Sciatic nerve (tissue), 2 donors: ENCODE results near the gene IER3. TPM values are rescaled to one million over a fixed set of nuclear protein-coding genes. Genes with fewer than 3 reads are reported as not detected.
"Not testable (repeated sequence)": the region's sequence is repeated elsewhere in the genome, so short reads cannot be mapped to it uniquely, and the experiment has no call there.

Experiments used
- ATAC-seq: fragments of 200-7000 bp; cut with Tn5 transposase; one replicate; pipeline ENCODE4 v1.9.1; 2020; ENCODE audit warnings: mild to moderate bottlenecking, moderate library complexity
- DNase-seq: peaks from one replicate; pipeline ENCODE4 v3.0.0-alpha.2; 2020; ENCODE audit warnings: low spot score
- intact Hi-C: fragments of 100-400 bp; cut with DNase I; formaldehyde crosslinking; loops from one replicate; pipeline ENCODE4 v1.14.2; 2022
- total RNA-seq: library from RNA; stranded (reverse); fragmentation: NEBNext Ultra II Directional; extraction: Animal tissue kit (Norgen Biotek cat#: 25700); gene quantifications from one replicate; pipeline ENCODE4 v1.2.1, GENCODE V29; 2021
- donor health status: DM: no; HTN: no; CAD: no.
- donor health status: DM: no; HTN: no; CAD: no.

The IER3 gene
- total RNA-seq, 1 donor from 2014 or later: 40.7 TPM

DNA sequence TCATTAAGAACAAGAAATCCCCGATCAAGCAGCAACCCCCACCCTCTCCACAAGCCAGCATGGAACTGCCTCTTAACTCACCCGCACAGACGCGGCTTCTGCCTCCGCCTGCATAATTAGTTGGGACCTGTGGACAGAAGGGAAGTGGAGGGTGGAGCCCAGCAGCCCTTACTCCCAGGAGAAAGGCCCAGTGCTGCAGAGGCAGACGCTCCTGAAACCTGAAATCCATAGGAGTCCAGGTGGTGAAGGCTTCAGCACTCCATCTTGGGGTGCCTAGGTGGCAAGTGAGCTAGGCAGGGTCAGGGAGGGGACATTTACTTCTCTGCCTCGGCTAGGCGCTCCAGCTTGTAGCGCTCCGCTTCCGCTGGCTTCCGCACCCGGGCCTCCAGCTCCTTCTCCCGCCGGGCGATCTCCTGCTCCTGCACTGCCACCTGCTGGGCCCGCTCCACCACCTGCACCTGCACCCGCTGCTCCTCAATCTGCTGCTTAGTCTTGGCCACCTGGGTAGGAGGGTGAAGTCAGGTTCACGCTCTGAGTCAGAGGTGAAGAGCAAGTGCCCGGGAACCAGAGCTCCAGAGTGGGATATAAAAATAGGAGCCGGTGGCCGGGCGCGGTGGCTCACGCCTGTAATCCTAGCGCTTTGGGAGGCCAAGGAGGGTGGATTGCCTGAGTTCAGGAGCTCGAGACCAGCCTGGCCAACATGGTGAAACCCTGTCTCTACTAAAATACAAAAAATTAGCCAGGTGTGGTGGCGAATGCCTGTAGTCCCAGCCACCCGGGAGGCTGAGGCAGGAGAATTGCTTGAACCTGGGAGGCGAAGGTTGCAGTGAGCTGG lies 13.5 kb downstream of the IER3 start:
- peak; percentile 83 for ATAC-seq
- intact Hi-C loops: no loop called here
- DNase-seq: peak; percentile 75

GRCh38 chr6:30727920-30728553 lies 16.3 kb downstream of the IER3 start:
- DNase-seq (no peak), ATAC-seq (no peak)
- intact Hi-C loops: no loop called here

GRCh38 chr6:30726506-30727413 lies 17.6 kb downstream of the IER3 start:
- DNase-seq: no peak
- ATAC-seq: no peak
- intact Hi-C loops: no loop called here

DNA sequence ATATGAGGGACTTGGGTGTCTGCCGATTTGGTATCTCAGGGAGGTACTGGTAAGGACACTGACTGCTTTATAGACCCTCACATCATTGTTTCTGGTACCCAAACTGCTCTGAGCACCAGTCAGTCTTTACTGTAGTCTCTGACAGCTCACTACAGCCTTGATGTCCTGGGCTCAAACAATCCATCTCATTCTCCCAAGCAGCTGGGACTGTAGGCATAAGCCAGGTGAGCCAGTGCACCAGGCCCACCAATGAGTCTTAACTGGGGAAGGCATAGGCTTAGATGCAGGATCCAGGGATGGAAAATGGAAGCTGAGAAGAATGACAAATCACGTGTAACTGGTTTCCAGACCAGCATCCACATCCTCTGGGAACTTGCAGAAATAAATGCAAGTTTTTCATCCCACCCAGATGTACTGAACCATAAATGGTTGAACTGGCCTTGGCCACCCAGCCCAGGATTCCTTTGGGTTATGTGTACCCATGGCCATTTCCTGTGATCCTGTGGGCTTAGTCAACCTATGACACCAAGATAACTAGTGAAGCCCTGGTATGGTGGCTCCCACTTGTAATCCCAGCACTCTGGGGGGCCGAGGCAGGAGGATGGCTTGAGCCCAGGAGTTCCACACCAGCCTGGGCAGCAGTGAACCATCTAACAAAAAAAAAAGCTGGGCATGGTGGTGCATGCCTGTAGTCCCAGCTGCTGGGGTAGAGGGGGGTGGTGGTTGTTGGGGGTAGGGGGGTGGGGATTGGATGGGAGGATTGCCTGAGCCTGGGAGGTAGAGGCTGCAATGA lies 18.4 kb downstream of the IER3 start:
- intact Hi-C loops: no loop called here
- ATAC-seq: no peak

DNA sequence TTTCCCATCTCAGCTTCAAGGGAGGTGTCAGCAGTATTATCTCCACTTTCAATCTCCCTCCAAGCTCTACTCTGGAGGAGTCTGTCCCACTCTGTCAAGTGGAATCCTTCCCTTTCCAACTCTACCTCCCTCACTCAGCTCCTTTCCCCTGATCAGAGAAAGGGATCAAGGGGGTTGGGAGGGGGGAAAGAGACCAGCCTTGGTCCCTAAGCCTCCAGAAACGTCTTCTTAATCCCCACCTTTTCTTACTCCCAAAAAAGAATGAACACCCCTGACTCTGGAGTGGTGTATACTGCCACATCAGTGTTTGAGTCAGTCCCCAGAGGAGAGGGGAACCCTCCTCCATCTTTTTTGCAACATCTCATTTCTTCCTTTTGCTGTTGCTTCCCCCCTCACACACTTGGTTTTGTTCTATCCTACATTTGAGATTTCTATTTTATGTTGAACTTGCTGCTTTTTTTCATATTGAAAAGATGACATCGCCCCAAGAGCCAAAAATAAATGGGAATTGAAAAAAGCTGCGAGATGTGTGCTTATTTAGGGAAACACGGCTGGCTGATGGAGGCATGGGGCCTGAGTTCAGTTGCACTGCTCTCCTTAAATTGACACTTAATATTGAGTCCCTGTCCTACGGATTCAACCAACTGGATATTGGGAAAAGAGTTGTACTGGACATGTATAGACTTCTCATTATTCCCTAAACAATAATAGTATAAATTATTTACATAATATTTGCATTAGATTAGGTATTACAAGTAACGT lies 19.3 kb downstream of the IER3 start:
- intact Hi-C loops: no loop called here
- DNase-seq (no peak), ATAC-seq (no peak)

More for the DNA sequence above, 18.4 kb downstream of the IER3 start:
- DNase-seq: no peak

DNA sequence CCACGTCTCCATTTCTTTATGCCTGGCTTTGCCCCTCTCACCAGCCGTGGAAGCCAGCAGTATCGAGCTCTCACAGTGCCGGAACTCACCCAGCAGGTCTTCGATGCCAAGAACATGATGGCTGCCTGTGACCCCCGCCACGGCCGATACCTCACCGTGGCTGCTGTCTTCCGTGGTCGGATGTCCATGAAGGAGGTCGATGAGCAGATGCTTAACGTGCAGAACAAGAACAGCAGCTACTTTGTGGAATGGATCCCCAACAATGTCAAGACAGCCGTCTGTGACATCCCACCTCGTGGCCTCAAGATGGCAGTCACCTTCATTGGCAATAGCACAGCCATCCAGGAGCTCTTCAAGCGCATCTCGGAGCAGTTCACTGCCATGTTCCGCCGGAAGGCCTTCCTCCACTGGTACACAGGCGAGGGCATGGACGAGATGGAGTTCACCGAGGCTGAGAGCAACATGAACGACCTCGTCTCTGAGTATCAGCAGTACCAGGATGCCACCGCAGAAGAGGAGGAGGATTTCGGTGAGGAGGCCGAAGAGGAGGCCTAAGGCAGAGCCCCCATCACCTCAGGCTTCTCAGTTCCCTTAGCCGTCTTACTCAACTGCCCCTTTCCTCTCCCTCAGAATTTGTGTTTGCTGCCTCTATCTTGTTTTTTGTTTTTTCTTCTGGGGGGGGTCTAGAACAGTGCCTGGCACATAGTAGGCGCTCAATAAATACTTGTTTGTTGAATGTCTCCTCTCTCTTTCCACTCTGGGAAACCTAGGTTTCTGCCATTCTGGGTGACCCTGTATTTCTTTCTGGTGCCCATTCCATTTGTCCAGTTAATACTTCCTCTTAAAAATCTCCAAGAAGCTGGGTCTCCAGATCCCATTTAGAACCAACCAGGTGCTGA lies 20.3 kb downstream of the IER3 start:
- intact Hi-C loops: loop anchor here (2.0 kb wide), 1 partner anchor 45 kb away; no protein-coding TSS in a partner anchor
- DNase-seq, ATAC-seq: not testable (repeated sequence)

GRCh38 chr6:30723159-30723842 lies 21.0 kb downstream of the IER3 start:
- intact Hi-C loops: loop anchor here (2.0 kb wide), 1 partner anchor 44 kb away; no protein-coding TSS in a partner anchor
- not testable (repeated sequence) for DNase-seq, ATAC-seq

GRCh38 chr6:30722280-30723112 lies 21.9 kb downstream of the IER3 start:
- ATAC-seq (peak; percentile 15), DNase-seq (peak; percentile 91)
- intact Hi-C loops: loop anchor here (2.0 kb wide), 1 partner anchor 44 kb away; no protein-coding TSS in a partner anchor

DNA sequence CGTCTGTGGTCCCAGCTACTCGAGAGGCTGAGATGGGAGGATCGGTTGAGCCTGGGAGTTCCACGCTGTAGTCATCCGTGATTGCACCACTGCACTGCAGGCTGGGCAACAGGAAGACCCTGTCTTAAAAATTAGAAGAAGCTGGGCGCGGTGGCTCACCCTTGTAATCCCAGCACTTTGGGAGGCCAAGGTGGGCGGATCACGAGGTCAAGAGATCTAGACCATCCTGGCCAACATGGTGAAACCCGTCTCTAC lies 22.4 kb downstream of the IER3 start:
- not testable (repeated sequence) for ATAC-seq
- intact Hi-C loops: loop anchor here (2.0 kb wide), 1 partner anchor 43 kb away; no protein-coding TSS in a partner anchor

GRCh38 chr6:30721198-30722024 lies 22.9 kb downstream of the IER3 start:
- ATAC-seq (peak; percentile 74), DNase-seq (peak; percentile 96)
- intact Hi-C loops: loop anchor here (2.0 kb wide), 1 partner anchor 43 kb away; no protein-coding TSS in a partner anchor

More for the DNA sequence above, 22.4 kb downstream of the IER3 start:
- DNase-seq: not testable (repeated sequence)

DNA sequence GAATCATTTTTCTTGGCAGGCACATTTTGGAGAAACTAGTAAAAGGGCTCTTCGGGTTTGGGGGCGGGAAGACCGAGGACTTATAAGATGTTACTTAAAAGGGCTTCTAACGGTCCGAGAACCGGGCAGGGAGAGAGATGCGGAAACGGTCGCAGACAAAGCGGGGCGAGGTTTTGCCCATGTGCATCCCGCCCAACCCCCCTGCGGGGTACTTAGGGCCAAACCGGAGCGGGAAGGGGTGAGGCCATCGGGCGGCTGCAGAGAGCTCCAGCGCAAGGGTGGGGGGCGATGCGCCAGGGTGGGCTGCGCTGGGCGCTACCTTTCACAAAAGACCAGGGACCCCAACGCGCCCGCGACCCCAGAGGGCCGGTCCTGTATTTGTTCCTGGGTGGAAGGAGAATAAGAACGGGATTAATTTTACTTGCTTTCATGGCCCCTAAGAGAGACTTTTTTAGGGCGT lies 23.6 kb downstream of the IER3 start:
- intact Hi-C loops: no loop called here
- DNase-seq (peak; percentile 86), ATAC-seq (peak; percentile 18)

DNA sequence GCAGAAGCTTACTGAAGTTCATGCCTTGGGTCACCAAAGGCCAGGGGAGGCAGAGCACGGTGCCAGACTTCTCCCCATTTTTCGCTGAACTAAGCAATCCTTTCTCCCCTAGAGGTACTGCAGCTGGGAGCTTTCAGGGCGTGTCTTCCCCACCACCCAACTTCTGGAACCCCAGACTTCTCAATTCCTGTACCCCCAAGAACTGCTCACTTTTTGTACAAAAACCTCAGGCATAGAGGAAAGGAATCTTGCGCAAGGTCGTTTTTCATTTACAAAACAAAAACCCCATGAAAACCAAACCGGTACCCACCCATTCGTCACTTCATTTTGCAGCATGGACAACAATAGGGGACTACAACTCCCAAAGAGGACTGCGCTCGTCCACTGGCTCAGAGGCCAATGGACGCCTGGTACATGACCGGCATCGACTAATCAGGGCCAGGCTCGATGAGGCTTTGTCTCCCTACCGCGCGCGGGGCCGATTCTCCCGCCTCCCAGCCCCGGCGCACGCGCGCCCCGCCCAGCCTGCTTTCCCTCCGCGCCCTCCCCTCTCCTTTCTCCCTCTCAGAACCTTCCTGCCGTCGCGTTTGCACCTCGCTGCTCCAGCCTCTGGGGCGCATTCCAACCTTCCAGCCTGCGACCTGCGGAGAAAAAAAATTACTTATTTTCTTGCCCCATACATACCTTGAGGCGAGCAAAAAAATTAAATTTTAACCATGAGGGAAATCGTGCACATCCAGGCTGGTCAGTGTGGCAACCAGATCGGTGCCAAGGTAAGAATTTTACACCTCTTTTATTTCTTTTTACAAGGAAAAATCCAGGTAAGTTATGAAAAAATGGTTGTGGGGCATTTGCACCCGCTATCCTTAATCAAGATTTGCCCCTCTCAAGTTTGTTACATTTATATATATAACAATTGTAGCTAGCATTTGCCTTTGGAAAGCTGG lies 24.3 kb downstream of the IER3 start, which contains the start of gene TUBB:
TSS of gene TUBB (plus strand) at position 562 of the 947 bp plus-strand sequence. CDS start at position 717, 155 bp downstream.
- peak; percentile 86 for ATAC-seq

GRCh38 chr6:30719356-30719755 lies 25.0 kb downstream of the IER3 start:
- DNase-seq: no peak
- intact Hi-C loops: no loop called here
- ATAC-seq: no peak

More for the DNA sequence above, 24.3 kb downstream of the IER3 start, which contains the start of gene TUBB:
- peak; percentile 97 for DNase-seq
- intact Hi-C loops: no loop called here
